Measurements from ENCODE around the gene HNRNPUL1. TPM values are rescaled to one million over a fixed set of nuclear protein-coding genes. Genes with fewer than 3 reads are reported as not detected.

HNRNPUL1 gene
- total RNA-seq: 97.0 and 146 TPM in 2 replicates

GRCh38 chr19:41263850-41264580 is at the start of gene HNRNPUL1:
HNRNPUL1 (plus strand) TSS chr19:41264372; CDS start chr19:41264504, 132 bp downstream.

DNA sequence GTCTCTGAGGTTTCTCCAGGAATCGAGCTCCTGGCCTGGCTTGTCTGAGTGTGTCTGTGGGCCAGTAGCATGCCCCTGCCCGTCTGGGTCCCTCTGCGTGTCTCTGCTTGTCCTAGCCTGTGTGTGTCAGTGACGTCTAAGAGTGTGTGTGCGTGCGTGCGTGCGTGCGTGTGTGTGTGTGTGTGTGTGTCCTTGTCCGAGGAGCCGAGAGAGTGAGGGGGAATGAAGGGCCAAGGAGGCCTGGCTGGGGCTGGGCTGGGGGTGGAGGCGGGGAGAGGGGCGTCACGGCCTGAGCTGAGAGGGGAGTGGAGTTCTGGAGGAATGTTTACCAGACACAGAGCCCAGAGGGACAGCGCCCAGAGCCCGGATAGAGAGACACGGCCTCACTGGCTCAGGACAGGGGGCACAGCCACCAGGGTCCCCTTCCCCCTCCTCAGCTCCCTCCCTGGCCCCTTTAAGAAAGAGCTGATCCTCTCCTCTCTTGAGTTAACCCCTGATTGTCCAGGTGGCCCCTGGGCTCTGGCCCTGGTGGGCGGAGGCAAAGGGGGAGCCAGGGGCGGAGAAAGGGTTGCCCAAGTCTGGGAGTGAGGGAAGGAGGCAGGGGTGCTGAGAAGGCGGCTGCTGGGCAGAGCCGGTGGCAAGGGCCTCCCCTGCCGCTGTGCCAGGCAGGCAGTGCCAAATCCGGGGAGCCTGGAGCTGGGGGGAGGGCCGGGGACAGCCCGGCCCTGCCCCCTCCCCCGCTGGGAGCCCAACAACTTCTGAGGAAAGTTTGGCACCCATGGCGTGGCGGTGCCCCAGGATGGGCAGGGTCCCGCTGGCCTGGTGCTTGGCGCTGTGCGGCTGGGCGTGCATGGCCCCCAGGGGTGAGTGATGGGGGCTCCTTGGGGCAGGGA is 45.3 kb upstream of the HNRNPUL1 start, which contains the start of gene AXL:
Gene AXL (plus strand): TSS at position 609 of the 893 bp plus-strand sequence. CDS start 170 bp downstream, at position 779.

GRCh38 chr19:41310033-41310831 is 46.1 kb downstream of the HNRNPUL1 start, which contains the start of gene CCDC97:
CCDC97 (plus strand) TSS chr19:41310172; CDS start chr19:41310311, 139 bp downstream.

DNA sequence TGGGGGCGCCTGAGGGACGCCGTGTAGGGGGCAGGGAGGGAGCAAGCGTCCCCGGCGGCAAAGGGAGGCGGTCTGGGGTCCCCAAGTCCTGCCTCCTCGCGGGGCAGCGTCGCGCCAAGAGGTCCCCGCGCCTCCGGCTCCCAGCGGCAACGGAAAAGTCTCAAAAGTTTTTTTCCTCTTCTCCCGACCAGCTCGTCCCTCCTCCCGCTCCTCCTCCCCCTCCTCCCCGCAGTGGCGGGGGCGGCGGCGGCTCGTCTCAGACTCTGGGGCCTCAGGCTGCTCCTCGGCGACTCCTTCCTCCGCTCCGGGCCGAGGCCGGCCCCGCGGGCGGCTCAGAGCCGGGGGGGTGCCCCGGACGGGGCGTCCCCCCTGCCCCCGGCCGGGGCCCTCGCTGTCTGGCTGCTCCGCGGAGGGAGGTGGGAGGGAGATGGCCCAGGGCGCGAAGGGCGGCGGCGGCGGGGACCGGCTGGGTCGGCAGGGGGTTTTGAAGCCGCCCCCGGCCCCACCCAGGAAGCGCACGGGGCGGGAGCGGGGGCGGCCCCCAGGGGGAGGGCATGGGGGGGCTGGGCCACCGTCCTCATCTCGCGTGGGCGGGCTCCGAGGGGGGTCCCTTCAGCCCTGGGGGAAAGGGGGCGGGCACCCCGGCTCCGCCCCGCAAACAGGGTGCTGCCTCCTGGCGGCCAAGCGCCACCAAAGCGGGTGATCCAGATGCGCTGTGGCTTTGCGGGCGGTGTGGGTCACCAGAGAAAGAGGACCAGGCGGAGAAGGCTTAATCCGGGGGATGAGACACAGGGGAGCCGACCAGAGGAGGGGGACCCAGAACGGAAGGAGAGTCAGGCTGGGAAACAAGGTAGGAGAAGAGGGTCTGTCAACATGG is 89.5 kb downstream of the HNRNPUL1 start, which contains the start of gene TGFB1:
Gene TGFB1 (minus strand): TSS at position 457 of the 877 bp plus-strand sequence. CDS start 878 bp downstream, outside the sequence.

Small RNA genes within 50 kb of the gene (small RNA-seq; reads per million reads assigned to genes)
- not detected for gene RN7SL34P

Other genes starting within 250 kb of the HNRNPUL1 start
- gene CYP2A13, start 175.9 kb upstream of the HNRNPUL1 start, total RNA-seq: not detected in 2 replicates
- not detected in 2 replicates for gene CYP2F1, start 149.9 kb upstream of the HNRNPUL1 start, total RNA-seq
- under 0.01 and 0.20 TPM in 2 replicates for gene CYP2S1, start 71.2 kb upstream of the HNRNPUL1 start, total RNA-seq
- 157 and 435 TPM in 2 replicates for gene AXL, start 45.1 kb upstream of the HNRNPUL1 start, total RNA-seq
- 6.2 and 11.1 TPM in 2 replicates for gene CCDC97, start 45.8 kb downstream of the HNRNPUL1 start, total RNA-seq
- gene TGFB1, start 89.5 kb downstream of the HNRNPUL1 start, total RNA-seq: 9.6 and 14.7 TPM in 2 replicates
- gene B9D2, start 99.8 kb downstream of the HNRNPUL1 start, total RNA-seq: 4.0 and 5.1 TPM in 2 replicates
- gene TMEM91, start 112.2 kb downstream of the HNRNPUL1 start, total RNA-seq: 3.1 and 4.0 TPM in 2 replicates
- gene EXOSC5, start 133.0 kb downstream of the HNRNPUL1 start, total RNA-seq: 23.3 and 32.0 TPM in 2 replicates
- 35.6 and 37.9 TPM in 2 replicates for gene BCKDHA, start 133.4 kb downstream of the HNRNPUL1 start, total RNA-seq
- gene B3GNT8, start 163.0 kb downstream of the HNRNPUL1 start, total RNA-seq: 0.78 and 1.1 TPM in 2 replicates
- gene DMAC2, start 175.5 kb downstream of the HNRNPUL1 start, total RNA-seq: 35.4 and 39.7 TPM in 2 replicates
- not detected in 2 replicates for gene ERICH4, start 178.8 kb downstream of the HNRNPUL1 start, total RNA-seq